HepG2 (cell line): Measurements from ENCODE around the gene ADAMTS2. TPM values are rescaled to one million over a fixed set of nuclear protein-coding genes. Genes with fewer than 3 reads are reported as not detected.

Experiments used
- FOXC1 ChIP-seq: sonication (generic); formaldehyde crosslinking; IDR thresholded peaks from 2 replicates; pipeline ENCODE4 v1.8.0; 2022; ENCODE audit warnings: mild to moderate bottlenecking, missing genetic modification reagents, borderline replicate concordance
- GATAD2A ChIP-seq: IDR thresholded peaks from 2 replicates; pipeline ENCODE4 v1.6.1; 2016
- MAX ChIP-seq: IDR thresholded peaks from 2 replicates; pipeline ENCODE4 v1.6.1; 2012; ENCODE audit warnings: inconsistent platforms
- NFIB ChIP-seq: sonication (generic); formaldehyde crosslinking; IDR thresholded peaks from 2 replicates; pipeline ENCODE4 v1.9.0; 2021; ENCODE audit warnings: missing genetic modification reagents, mild to moderate bottlenecking, borderline replicate concordance
- RXRA ChIP-seq: sonication (generic); formaldehyde crosslinking; IDR thresholded peaks from 2 replicates; pipeline ENCODE4 v1.5.1; 2020; ENCODE audit warnings: missing genetic modification reagents
- TRIM24 ChIP-seq: sonication (generic); formaldehyde crosslinking; IDR thresholded peaks from 2 replicates; pipeline ENCODE4 v1.8.0; 2022; ENCODE audit warnings: mild to moderate bottlenecking, missing genetic modification reagents
- ZKSCAN8 ChIP-seq: IDR thresholded peaks from 2 replicates; pipeline ENCODE4 v1.6.1; 2016; ENCODE audit warnings: borderline replicate concordance, missing genetic modification reagents, missing compliant biosample characterization
- ZMYM4 ChIP-seq: sonication (generic); formaldehyde crosslinking; IDR thresholded peaks from 2 replicates; pipeline ENCODE4 v1.8.1; 2023; ENCODE audit warnings: mild to moderate bottlenecking, missing genetic modification reagents
- ZNF10 ChIP-seq: sonication (generic); formaldehyde crosslinking; IDR thresholded peaks from 2 replicates; pipeline ENCODE4 v1.4.0; 2020; ENCODE audit warnings: mild to moderate bottlenecking, low read depth, missing genetic modification reagents, borderline replicate concordance
- ZNF33B ChIP-seq: sonication (generic); formaldehyde crosslinking; IDR thresholded peaks from 2 replicates; pipeline ENCODE4 v1.5.1; 2020; ENCODE audit warnings: mild to moderate bottlenecking, missing genetic modification reagents
- ZNF547 ChIP-seq: sonication (generic); formaldehyde crosslinking; IDR thresholded peaks from 2 replicates; pipeline ENCODE4 v1.5.1; 2020; ENCODE audit warnings: mild to moderate bottlenecking, missing genetic modification reagents
- ZNF709 ChIP-seq: sonication (generic); formaldehyde crosslinking; IDR thresholded peaks from 2 replicates; pipeline ENCODE4 v1.5.0; 2020; ENCODE audit warnings: mild to moderate bottlenecking, missing genetic modification reagents
- ZSCAN31 ChIP-seq: sonication (generic); formaldehyde crosslinking; IDR thresholded peaks from 2 replicates; pipeline ENCODE4 v1.5.0; 2020; ENCODE audit warnings: low read depth, mild to moderate bottlenecking, missing genetic modification reagents
- polyA plus RNA-seq, 8 experiments: library from polyadenylated mRNA; depleted of rRNA in 3 of 8; stranded (reverse) in 7 of 8; unstranded in 1 of 8; fragments of >200 nt; fragmentation: Illumina TruSeq in 4 of 8; extraction: Trizol in 4 of 8; gene quantifications; 2 replicates each; pipeline versions ENCODE4 v1.2.1 to v1.2.3, GENCODE V29; 2011 to 2016; ENCODE audit warnings: low read depth in 4 of 8, missing spikeins in 1 of 8, mixed read lengths in 1 of 8; ENCODE audit not compliant: insufficient read depth in 1 of 8
- total RNA-seq, 5 experiments: library from RNA; depleted of rRNA; stranded (reverse); fragments of >200 nt; fragmentation: Illumina TruSeq; extraction: Trizol; gene quantifications; 2 replicates each; pipeline ENCODE4 v1.2.3, GENCODE V29; 2016; ENCODE audit warnings: low read depth in 1 of 5
- TF ChIP-seq, protein P1 (sequence below): sonication (generic); formaldehyde crosslinking; IDR thresholded peaks from one replicate; pipeline ENCODE4 v1.5.1; 2020; ENCODE audit warnings: mild to moderate bottlenecking, missing genetic modification reagents; ENCODE audit errors: not compliant biosample characterization
- TF ChIP-seq, protein P2 (sequence below): sonication (generic); formaldehyde crosslinking; IDR thresholded peaks from 2 replicates; pipeline ENCODE4 v1.5.1; 2020; ENCODE audit warnings: mild to moderate bottlenecking, missing genetic modification reagents, moderate library complexity
- TF ChIP-seq, protein P3 (sequence below): sonication (generic); formaldehyde crosslinking; IDR thresholded peaks from 2 replicates; pipeline ENCODE4 v1.4.0; 2020; ENCODE audit warnings: missing genetic modification reagents

Gene ADAMTS2
- total and polyA plus RNA-seq, 2 of the 13 experiments (the other 11 are each of a cell fraction or from before 2014, with no cell fraction given), result 0.24 to 3.5 TPM

DNA sequence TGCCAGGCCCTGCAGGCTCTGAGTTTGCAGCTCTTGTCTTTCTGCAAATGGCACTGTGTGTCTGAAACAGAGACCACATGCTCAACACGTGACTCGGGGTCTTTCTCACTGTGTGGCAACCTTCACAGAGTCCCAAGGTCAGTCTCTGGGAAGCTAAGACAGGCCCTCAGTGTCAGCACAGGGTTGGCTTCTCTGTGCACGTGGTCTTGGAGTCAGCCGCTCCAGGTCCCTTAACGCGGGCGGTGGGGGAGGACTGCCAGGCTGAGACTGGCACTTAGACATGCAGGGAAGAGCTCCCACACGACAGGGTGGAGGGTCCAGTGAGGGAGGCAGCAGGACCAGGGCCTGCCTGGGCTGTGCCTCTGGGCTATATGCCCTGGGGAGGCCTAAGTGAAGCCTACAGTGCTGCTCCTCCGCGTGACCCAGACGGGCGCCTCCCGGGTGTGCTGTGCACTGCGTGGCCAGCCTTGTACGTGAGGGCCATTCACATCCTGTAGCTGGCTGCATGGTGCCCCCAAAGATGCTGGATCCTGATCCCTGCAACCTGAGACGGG, 76.8 kb downstream of the ADAMTS2 start (continued):
- TF ChIP-seq, protein P1, sequence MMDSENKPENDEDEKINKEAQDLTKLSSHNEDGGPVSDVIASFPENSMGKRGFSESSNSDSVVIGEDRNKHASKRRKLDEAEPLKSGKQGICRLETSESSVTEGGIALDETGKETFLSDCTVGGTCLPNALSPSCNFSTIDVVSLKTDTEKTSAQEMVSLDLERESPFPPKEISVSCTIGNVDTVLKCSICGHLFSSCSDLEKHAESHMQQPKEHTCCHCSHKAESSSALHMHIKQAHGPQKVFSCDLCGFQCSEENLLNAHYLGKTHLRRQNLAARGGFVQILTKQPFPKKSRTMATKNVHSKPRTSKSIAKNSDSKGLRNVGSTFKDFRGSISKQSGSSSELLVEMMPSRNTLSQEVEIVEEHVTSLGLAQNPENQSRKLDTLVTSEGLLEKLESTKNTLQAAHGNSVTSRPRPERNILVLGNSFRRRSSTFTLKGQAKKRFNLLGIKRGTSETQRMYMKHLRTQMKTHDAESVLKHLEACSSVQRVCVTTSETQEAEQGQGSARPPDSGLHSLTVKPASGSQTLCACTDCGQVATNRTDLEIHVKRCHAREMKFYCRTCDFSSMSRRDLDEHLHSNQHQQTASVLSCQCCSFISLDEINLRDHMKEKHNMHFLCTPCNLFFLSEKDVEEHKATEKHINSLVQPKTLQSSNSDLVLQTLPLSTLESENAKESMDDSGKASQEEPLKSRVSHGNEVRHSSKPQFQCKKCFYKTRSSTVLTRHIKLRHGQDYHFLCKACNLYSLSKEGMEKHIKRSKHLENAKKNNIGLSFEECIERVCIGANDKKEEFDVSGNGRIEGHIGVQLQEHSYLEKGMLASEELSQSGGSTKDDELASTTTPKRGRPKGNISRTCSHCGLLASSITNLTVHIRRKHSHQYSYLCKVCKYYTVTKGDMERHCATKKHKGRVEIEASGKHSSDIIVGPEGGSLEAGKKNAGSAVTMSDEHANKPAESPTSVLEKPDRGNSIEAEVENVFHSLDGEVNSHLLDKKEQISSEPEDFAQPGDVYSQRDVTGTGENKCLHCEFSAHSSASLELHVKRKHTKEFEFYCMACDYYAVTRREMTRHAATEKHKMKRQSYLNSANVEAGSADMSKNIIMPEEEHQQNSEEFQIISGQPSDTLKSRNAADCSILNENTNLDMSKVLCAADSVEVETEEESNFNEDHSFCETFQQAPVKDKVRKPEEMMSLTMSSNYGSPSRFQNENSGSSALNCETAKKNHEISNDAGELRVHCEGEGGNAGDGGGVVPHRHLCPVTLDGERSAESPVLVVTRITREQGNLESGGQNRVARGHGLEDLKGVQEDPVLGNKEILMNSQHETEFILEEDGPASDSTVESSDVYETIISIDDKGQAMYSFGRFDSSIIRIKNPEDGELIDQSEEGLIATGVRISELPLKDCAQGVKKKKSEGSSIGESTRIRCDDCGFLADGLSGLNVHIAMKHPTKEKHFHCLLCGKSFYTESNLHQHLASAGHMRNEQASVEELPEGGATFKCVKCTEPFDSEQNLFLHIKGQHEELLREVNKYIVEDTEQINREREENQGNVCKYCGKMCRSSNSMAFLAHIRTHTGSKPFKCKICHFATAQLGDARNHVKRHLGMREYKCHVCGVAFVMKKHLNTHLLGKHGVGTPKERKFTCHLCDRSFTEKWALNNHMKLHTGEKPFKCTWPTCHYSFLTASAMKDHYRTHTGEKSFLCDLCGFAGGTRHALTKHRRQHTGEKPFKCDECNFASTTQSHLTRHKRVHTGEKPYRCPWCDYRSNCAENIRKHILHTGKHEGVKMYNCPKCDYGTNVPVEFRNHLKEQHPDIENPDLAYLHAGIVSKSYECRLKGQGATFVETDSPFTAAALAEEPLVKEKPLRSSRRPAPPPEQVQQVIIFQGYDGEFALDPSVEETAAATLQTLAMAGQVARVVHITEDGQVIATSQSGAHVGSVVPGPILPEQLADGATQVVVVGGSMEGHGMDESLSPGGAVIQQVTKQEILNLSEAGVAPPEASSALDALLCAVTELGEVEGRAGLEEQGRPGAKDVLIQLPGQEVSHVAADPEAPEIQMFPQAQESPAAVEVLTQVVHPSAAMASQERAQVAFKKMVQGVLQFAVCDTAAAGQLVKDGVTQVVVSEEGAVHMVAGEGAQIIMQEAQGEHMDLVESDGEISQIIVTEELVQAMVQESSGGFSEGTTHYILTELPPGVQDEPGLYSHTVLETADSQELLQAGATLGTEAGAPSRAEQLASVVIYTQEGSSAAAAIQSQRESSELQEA (CRISPR knock-in tag), result peak; percentile 41
- TF ChIP-seq NFIB (CRISPR knock-in tag) (peak; percentile 78; the same call in 1 of the 2 replicates), ZNF33B (CRISPR knock-in tag) (peak; percentile 54; the same call in 1 of the 2 replicates), ZNF547 (CRISPR knock-in tag) (0 out of 2 replicates have a peak, but pooled peaks have one; percentile 29), ZNF709 (CRISPR knock-in tag) (peak; percentile 48; the same call in 1 of the 2 replicates), ZSCAN31 (CRISPR knock-in tag) (0 out of 2 replicates have a peak, but pooled peaks have one; percentile 38), GATAD2A (CRISPR knock-in tag) (peak; percentile 13; the same call in 1 of the 2 replicates), ZMYM4 (CRISPR knock-in tag) (0 out of 2 replicates have a peak, but pooled peaks have one; percentile 44), TRIM24 (CRISPR knock-in tag) (0 out of 2 replicates have a peak, but pooled peaks have one; percentile 20), ZKSCAN8 (no peak), FOXC1 (peak; percentile 87), ZNF10 (CRISPR knock-in tag) (no peak), RXRA (CRISPR knock-in tag) (0 out of 2 replicates have a peak, but pooled peaks have one; percentile 14), MAX (peak; percentile 83)
- TF ChIP-seq, protein P2, sequence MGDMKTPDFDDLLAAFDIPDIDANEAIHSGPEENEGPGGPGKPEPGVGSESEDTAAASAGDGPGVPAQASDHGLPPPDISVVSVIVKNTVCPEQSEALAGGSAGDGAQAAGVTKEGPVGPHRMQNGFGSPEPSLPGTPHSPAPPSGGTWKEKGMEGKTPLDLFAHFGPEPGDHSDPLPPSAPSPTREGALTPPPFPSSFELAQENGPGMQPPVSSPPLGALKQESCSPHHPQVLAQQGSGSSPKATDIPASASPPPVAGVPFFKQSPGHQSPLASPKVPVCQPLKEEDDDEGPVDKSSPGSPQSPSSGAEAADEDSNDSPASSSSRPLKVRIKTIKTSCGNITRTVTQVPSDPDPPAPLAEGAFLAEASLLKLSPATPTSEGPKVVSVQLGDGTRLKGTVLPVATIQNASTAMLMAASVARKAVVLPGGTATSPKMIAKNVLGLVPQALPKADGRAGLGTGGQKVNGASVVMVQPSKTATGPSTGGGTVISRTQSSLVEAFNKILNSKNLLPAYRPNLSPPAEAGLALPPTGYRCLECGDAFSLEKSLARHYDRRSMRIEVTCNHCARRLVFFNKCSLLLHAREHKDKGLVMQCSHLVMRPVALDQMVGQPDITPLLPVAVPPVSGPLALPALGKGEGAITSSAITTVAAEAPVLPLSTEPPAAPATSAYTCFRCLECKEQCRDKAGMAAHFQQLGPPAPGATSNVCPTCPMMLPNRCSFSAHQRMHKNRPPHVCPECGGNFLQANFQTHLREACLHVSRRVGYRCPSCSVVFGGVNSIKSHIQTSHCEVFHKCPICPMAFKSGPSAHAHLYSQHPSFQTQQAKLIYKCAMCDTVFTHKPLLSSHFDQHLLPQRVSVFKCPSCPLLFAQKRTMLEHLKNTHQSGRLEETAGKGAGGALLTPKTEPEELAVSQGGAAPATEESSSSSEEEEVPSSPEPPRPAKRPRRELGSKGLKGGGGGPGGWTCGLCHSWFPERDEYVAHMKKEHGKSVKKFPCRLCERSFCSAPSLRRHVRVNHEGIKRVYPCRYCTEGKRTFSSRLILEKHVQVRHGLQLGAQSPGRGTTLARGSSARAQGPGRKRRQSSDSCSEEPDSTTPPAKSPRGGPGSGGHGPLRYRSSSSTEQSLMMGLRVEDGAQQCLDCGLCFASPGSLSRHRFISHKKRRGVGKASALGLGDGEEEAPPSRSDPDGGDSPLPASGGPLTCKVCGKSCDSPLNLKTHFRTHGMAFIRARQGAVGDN, result peak; percentile 84
- TF ChIP-seq, protein P3, sequence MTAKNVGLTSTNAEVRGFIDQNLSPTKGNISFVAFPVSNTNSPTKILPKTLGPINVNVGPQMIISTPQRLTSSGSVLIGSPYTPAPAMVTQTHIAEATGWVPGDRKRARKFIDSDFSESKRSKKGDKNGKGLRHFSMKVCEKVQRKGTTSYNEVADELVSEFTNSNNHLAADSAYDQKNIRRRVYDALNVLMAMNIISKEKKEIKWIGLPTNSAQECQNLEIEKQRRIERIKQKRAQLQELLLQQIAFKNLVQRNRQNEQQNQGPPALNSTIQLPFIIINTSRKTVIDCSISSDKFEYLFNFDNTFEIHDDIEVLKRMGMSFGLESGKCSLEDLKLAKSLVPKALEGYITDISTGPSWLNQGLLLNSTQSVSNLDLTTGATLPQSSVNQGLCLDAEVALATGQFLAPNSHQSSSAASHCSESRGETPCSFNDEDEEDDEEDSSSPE (CRISPR knock-in tag), result peak; percentile 66
